Liver (tissue), 9 donors: Measurements from ENCODE around the gene TBX15. TPM values are rescaled to one million over a fixed set of nuclear protein-coding genes. Genes with fewer than 3 reads are reported as not detected.

Experiments
- DNase-seq: peaks from one replicate; pipeline ENCODE4 v3.0.0-alpha.2; 2017; ENCODE audit warnings: low spot score
- H3K27ac ChIP-seq, 2 donors: one replicate each; pipeline ENCODE4 v1.7.0; 2013; ENCODE audit warnings: inconsistent platforms in 2 of 2, low read length in 2 of 2, control low read depth in 1 of 2, low read depth in 1 of 2, mild to moderate bottlenecking in 1 of 2
- H3K27me3 ChIP-seq, 4 donors: one replicate each; pipeline versions ENCODE4 v1.6.1 to v1.7.0; 2013; ENCODE audit warnings: low read length in 3 of 4, inconsistent platforms in 1 of 4, mild to moderate bottlenecking in 1 of 4, moderate library complexity in 1 of 4; ENCODE audit not compliant: control insufficient read depth in 4 of 4, insufficient read depth in 4 of 4
- H3K36me3 ChIP-seq, 4 donors: one replicate each; pipeline versions ENCODE4 v1.6.1 to v1.7.0; 2013; ENCODE audit warnings: low read length in 3 of 4, mild to moderate bottlenecking in 3 of 4, low read depth in 1 of 4, moderate library complexity in 1 of 4; ENCODE audit not compliant: control insufficient read depth in 4 of 4, insufficient read depth in 3 of 4
- H3K4me1 ChIP-seq, 4 donors: one replicate each; pipeline versions ENCODE4 v1.6.1 to v1.7.0; 2013; ENCODE audit warnings: low read length in 3 of 4, mild to moderate bottlenecking in 3 of 4, moderate library complexity in 1 of 4; ENCODE audit not compliant: control insufficient read depth in 4 of 4, insufficient read depth in 4 of 4
- H3K4me3 ChIP-seq, 3 donors: one replicate each; pipeline versions ENCODE4 v1.6.1 to v1.7.0; 2013; ENCODE audit warnings: low read length in 3 of 3, control low read depth in 1 of 3, low read depth in 1 of 3, mild to moderate bottlenecking in 1 of 3
- H3K9ac ChIP-seq, 2 donors: one replicate each; pipeline ENCODE4 v1.7.0; 2013; ENCODE audit warnings: low read length in 2 of 2, mild to moderate bottlenecking in 2 of 2, moderate library complexity in 2 of 2, control low read depth in 1 of 2, low read depth in 1 of 2
- H3K9me3 ChIP-seq, 4 donors: one replicate each; pipeline versions ENCODE4 v1.6.1 to v1.7.0; 2013; ENCODE audit warnings: low read length in 3 of 4; ENCODE audit not compliant: control insufficient read depth in 4 of 4
- ATF3 ChIP-seq: IDR thresholded peaks from 2 replicates; pipeline ENCODE4 v1.6.1; 2016; ENCODE audit warnings: antibody characterized with exemption
- CTCF ChIP-seq: fragments of 150-350 bp; IDR thresholded peaks from 2 replicates; pipeline ENCODE4 v1.5.1; 2017; ENCODE audit warnings: improper control_type of control experiment, low read depth, low read length; ENCODE audit not compliant: missing input control
- EGR1 ChIP-seq, 2 donors: IDR thresholded peaks; 2 replicates each; pipeline ENCODE4 v1.6.1; 2016 to 2018; ENCODE audit warnings: antibody characterized with exemption in 2 of 2, low read depth in 2 of 2
- FOXA1 ChIP-seq: IDR thresholded peaks from 2 replicates; pipeline ENCODE4 v1.6.1; 2016; ENCODE audit warnings: antibody characterized with exemption
- FOXA2 ChIP-seq: IDR thresholded peaks from 2 replicates; pipeline ENCODE4 v1.6.1; 2016; ENCODE audit warnings: antibody characterized with exemption
- GABPA ChIP-seq, 2 donors: IDR thresholded peaks in 1 of 2; conservative IDR thresholded peaks in 1 of 2; 2 replicates each; pipeline ENCODE4 v1.6.1; 2016; ENCODE audit warnings: antibody characterized with exemption in 2 of 2, mild to moderate bottlenecking in 1 of 2, moderate library complexity in 1 of 2
- HNF4A ChIP-seq, 2 donors: conservative IDR thresholded peaks; 2 replicates each; pipeline ENCODE4 v1.6.1; 2016; ENCODE audit warnings: antibody characterized with exemption in 2 of 2, mild to moderate bottlenecking in 2 of 2
- HNF4G ChIP-seq: IDR thresholded peaks from 2 replicates; pipeline ENCODE4 v1.6.1; 2016; ENCODE audit warnings: antibody characterized with exemption
- JUND ChIP-seq, 2 donors: IDR thresholded peaks; 2 replicates each; pipeline ENCODE4 v1.6.1; 2016; ENCODE audit warnings: antibody characterized with exemption in 2 of 2
- NR2F2 ChIP-seq: IDR thresholded peaks from 2 replicates; pipeline ENCODE4 v1.6.1; 2016; ENCODE audit warnings: antibody characterized with exemption
- RAD21 ChIP-seq, 2 donors: IDR thresholded peaks; 2 replicates each; pipeline ENCODE4 v1.6.1; 2016; ENCODE audit warnings: antibody characterized with exemption in 2 of 2, mild to moderate bottlenecking in 2 of 2
- RXRA ChIP-seq, 2 donors: IDR thresholded peaks; 2 replicates each; pipeline ENCODE4 v1.6.1; 2017 to 2018; ENCODE audit warnings: antibody characterized with exemption in 2 of 2, mild to moderate bottlenecking in 1 of 2
- SP1 ChIP-seq: IDR thresholded peaks from 2 replicates; pipeline ENCODE4 v1.6.1; 2018; ENCODE audit warnings: antibody characterized with exemption, mild to moderate bottlenecking
- TAF1 ChIP-seq: conservative IDR thresholded peaks from 2 replicates; pipeline ENCODE4 v1.6.1; 2016; ENCODE audit warnings: antibody characterized with exemption, mild to moderate bottlenecking
- YY1 ChIP-seq: IDR thresholded peaks from 2 replicates; pipeline ENCODE4 v1.6.1; 2016; ENCODE audit warnings: antibody characterized with exemption, mild to moderate bottlenecking
- ZBTB33 ChIP-seq: IDR thresholded peaks from 2 replicates; pipeline ENCODE4 v1.6.1; 2016; ENCODE audit warnings: antibody characterized with exemption
- WGBS: extraction: QIAGEN DNeasy Blood & Tissue Kit; methylation state at CpG from one replicate; pipeline ENCODE4 v1.1.7; 2013; 5-methylcytosine and 5-hydroxymethylcytosine counted together
- polyA plus RNA-seq, 2 donors: library from polyadenylated mRNA; stranded (reverse) in 1 of 2; unstranded in 1 of 2; fragments of 200-250 nt in 1 of 2; fragments of >200 nt in 1 of 2; fragmentation: Nextera tagmentation in 1 of 2; extraction: Ambion mirVana in 1 of 2; gene quantifications; one replicate each; pipeline versions ENCODE4 v1.2.1 to v1.2.3, GENCODE V29; 2013 to 2015
- total RNA-seq, 2 donors: library from RNA; depleted of rRNA; stranded (reverse); fragments of >200 nt; gene quantifications; one replicate each; pipeline ENCODE4 v1.2.3, GENCODE V29; 2014
- TF ChIP-seq, protein P1 (sequence below): IDR thresholded peaks from 2 replicates; pipeline ENCODE4 v1.6.1; 2016; ENCODE audit warnings: antibody characterized with exemption
- TF ChIP-seq, protein P2 (sequence below): IDR thresholded peaks from 2 replicates; pipeline ENCODE4 v1.6.1; 2016; ENCODE audit warnings: antibody characterized with exemption, mild to moderate bottlenecking
- donor health status: healthy.
- donor health status: healthy.
- donor health status: healthy.
- donor health status: healthy.
- donor health status: healthy.

TBX15 gene
- total and polyA plus RNA-seq, 4 donors, result 0.09 to 15.5 (median 3.5) TPM

DNA sequence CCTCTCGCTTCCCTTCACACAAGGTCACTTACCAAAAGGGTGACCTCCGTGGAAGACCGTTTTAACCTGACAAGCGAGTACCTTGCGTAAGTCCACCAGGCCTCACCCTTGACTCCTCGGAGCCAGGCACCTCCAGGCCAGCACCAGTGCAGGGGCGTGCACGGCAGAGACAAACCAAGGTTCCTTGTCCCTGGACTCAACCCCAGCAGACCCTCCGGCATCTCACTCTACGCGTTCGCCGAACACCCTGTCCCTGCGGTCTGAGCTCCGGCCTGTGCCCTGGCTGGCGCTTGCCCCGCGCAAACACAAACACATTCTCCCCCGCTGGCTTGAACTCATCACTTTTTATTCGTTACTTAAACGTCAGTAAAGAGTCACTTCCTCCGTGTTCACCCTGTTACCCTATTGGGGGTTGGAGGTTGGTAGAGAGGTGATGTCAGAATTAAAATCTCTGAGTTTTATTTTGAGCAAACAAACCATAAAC is 4.5 kb downstream of the TBX15 start:
- TF ChIP-seq YY1 (no peak), HNF4A (conservative IDR thresholded peaks at IDR 0.05) (no peak), RXRA (IDR thresholded peaks at IDR 0.05) (no peak), ATF3 (no peak), SP1 (no peak), TAF1 (no peak), GABPA (IDR thresholded peaks at IDR 0.05 in 1 of 2, conservative IDR thresholded peaks at IDR 0.05 in 1 of 2) (no peak), RAD21 (IDR thresholded peaks at IDR 0.05) (no peak), HNF4G (no peak), NR2F2 (no peak), FOXA1 (no peak), FOXA2 (no peak), EGR1 (IDR thresholded peaks at IDR 0.05; ENCODE audit: low read depth in 2 of 2) (no peak)
- TF ChIP-seq, protein P1, sequence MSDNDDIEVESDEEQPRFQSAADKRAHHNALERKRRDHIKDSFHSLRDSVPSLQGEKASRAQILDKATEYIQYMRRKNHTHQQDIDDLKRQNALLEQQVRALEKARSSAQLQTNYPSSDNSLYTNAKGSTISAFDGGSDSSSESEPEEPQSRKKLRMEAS, result no peak
- Histone ChIP-seq H3K4me3 (no peak overlapping the region), H3K4me1 (peaks cover 9 to 30% (median 19%) of the 10 kb centered on the region in 4 donors), H3K27me3 (peaks cover 0 to 56% (median 18%) of the 10 kb centered on the region in 4 donors), H3K36me3 (peaks cover 0 to 2% (median 0%) of the 10 kb centered on the region in 4 donors), H3K9ac (no peak overlapping the region), H3K9me3 (peaks cover 6 to 48% (median 20%) of the 10 kb centered on the region in 4 donors), H3K27ac (no peak overlapping the region)
- DNase-seq, result no peak
- WGBS, result 32% methylated on average over 22 of the region's 22 CpGs

- H3K27me3 ChIP-seq, result peaks cover 0 to 56% (median 14%) of the 10 kb centered on the region in 4 donors
- no peak overlapping the region for H3K9ac ChIP-seq
- 26% methylated on average over 26 of the region's 26 CpGs for WGBS
Observed at GRCh38 chr1:118982821-118983557, 5.2 kb downstream of the TBX15 start.

More at GRCh38 chr1:118982821-118983557, 5.2 kb downstream of the TBX15 start:
- DNase-seq, result no peak
- H3K27ac ChIP-seq, result no peak overlapping the region
- H3K9me3 ChIP-seq, result peaks cover 6 to 46% (median 20%) of the 10 kb centered on the region in 4 donors
- TF ChIP-seq JUND (IDR thresholded peaks at IDR 0.05) (no peak), FOXA2 (no peak), CTCF (no peak), HNF4G (no peak), TAF1 (no peak), RAD21 (IDR thresholded peaks at IDR 0.05) (no peak), RXRA (IDR thresholded peaks at IDR 0.05) (no peak), ZBTB33 (no peak), HNF4A (conservative IDR thresholded peaks at IDR 0.05) (no peak), YY1 (no peak), NR2F2 (no peak), GABPA (IDR thresholded peaks at IDR 0.05 in 1 of 2, conservative IDR thresholded peaks at IDR 0.05 in 1 of 2) (no peak), EGR1 (IDR thresholded peaks at IDR 0.05; ENCODE audit: low read depth in 2 of 2) (no peak), FOXA1 (no peak), SP1 (no peak), ATF3 (no peak)
- TF ChIP-seq, protein P2, sequence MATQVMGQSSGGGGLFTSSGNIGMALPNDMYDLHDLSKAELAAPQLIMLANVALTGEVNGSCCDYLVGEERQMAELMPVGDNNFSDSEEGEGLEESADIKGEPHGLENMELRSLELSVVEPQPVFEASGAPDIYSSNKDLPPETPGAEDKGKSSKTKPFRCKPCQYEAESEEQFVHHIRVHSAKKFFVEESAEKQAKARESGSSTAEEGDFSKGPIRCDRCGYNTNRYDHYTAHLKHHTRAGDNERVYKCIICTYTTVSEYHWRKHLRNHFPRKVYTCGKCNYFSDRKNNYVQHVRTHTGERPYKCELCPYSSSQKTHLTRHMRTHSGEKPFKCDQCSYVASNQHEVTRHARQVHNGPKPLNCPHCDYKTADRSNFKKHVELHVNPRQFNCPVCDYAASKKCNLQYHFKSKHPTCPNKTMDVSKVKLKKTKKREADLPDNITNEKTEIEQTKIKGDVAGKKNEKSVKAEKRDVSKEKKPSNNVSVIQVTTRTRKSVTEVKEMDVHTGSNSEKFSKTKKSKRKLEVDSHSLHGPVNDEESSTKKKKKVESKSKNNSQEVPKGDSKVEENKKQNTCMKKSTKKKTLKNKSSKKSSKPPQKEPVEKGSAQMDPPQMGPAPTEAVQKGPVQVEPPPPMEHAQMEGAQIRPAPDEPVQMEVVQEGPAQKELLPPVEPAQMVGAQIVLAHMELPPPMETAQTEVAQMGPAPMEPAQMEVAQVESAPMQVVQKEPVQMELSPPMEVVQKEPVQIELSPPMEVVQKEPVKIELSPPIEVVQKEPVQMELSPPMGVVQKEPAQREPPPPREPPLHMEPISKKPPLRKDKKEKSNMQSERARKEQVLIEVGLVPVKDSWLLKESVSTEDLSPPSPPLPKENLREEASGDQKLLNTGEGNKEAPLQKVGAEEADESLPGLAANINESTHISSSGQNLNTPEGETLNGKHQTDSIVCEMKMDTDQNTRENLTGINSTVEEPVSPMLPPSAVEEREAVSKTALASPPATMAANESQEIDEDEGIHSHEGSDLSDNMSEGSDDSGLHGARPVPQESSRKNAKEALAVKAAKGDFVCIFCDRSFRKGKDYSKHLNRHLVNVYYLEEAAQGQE, result no peak
- TF ChIP-seq, protein P1, result no peak
- H3K36me3 ChIP-seq, result peaks cover 0 to 2% (median 0%) of the 10 kb centered on the region in 4 donors
- H3K4me1 ChIP-seq, result peaks cover 9 to 29% (median 19%) of the 10 kb centered on the region in 4 donors
- H3K4me3 ChIP-seq, result no peak overlapping the region
